HCT116 (cell line): ENCODE results near the gene RASGEF1B. TPM values are rescaled to one million over a fixed set of nuclear protein-coding genes. Genes with fewer than 3 reads are reported as not detected.

Experiments
- ATAC-seq: fragments of 200-7000 bp; cut with Tn5 transposase; 2 replicates; pipeline ENCODE4 v1.9.1; 2020; ENCODE audit warnings: mild to moderate bottlenecking, moderate library complexity
- BruUV-seq: library from RNA; stranded (reverse); fragments of 400-500 nt; replicated peaks from 2 replicates; lab custom pipeline; 2021; lab: Mats Ljungman, UMichigan
- CTCF ChIA-PET: fragments of 300-600 bp; sonication (Branson Sonifier 250); formaldehyde crosslinking; loops from one replicate; lab custom pipeline; 2021; ENCODE audit warnings: antibody characterized with exemption; lab: Charles Lee
- POLR2A ChIA-PET: fragments of 300-600, 350-600 bp; sonication (Branson Sonifier 250); formaldehyde crosslinking; loops from one replicate; lab custom pipeline; 2021; ENCODE audit warnings: antibody characterized with exemption; lab: Charles Lee
- RAD21 ChIA-PET, 2 experiments: fragments of 300-600 bp; sonication (Branson Sonifier 250); formaldehyde crosslinking; loops; one replicate each; lab custom pipeline; 2023; ENCODE audit warnings: low total read pairs in 2 of 2; ENCODE audit not compliant: uncharacterized antibody in 2 of 2, unreplicated experiment in 2 of 2, low non-redundant PET in 1 of 2; lab: Charles Lee
- DNase-seq: peaks from one replicate; pipeline ENCODE4 v3.0.0-alpha.2; 2010; ENCODE audit warnings: low read depth, low spot score
- H2AFZ ChIP-seq: fragments of 200-600 bp; shearing (Covaris generic), sonication (generic); 2 replicates; pipeline ENCODE4 v1.6.1; 2017; ENCODE audit warnings: low read depth, mixed run types, mixed read lengths, antibody characterized with exemption, low read length; ENCODE audit not compliant: poor library complexity, severe bottlenecking
- H3K27ac ChIP-seq: 2 replicates; pipeline ENCODE4 v1.5.1; 2012; ENCODE audit warnings: low read depth, low read length
- H3K27me3 ChIP-seq: fragments of 200-600 bp; sonication (generic); 2 replicates; pipeline ENCODE4 v1.6.1; 2016; ENCODE audit warnings: mixed run types, low read length, mixed read lengths; ENCODE audit not compliant: insufficient read depth
- H3K36me3 ChIP-seq, 2 experiments: fragments of 200-500 bp in 1 of 2; fragments of 200-600 bp in 1 of 2; sonication (Bioruptor generic) in 1 of 2; sonication (generic) in 1 of 2; 2 replicates each; pipeline versions ENCODE4 v1.5.1 to v1.6.1; 2014 to 2016; ENCODE audit warnings: low read length in 2 of 2, inconsistent platforms in 1 of 2, mixed read lengths in 1 of 2, mixed run types in 1 of 2; ENCODE audit not compliant: insufficient read depth in 2 of 2, control insufficient read depth in 1 of 2
- H3K4me1 ChIP-seq, 2 experiments: fragments of 200-600 bp in 1 of 2; sonication (generic) in 1 of 2; 2 replicates each; pipeline versions ENCODE4 v1.5.1 to v1.6.1; 2012 to 2017; ENCODE audit warnings: low read length in 2 of 2, inconsistent platforms in 1 of 2, mild to moderate bottlenecking in 1 of 2, mixed read lengths in 1 of 2, mixed run types in 1 of 2, moderate library complexity in 1 of 2; ENCODE audit not compliant: insufficient read depth in 2 of 2, control insufficient read depth in 1 of 2
- H3K4me2 ChIP-seq: fragments of 200-600 bp; sonication (generic); 2 replicates; pipeline ENCODE4 v1.6.1; 2017; ENCODE audit warnings: mixed run types, low read length, mixed read lengths
- H3K4me3 ChIP-seq, 2 experiments: fragments of 200-600 bp in 1 of 2; sonication (generic) in 1 of 2; replicated peaks in 1 of 2; 2 replicates each; pipeline ENCODE4 v1.5.1; 2011 to 2016; ENCODE audit warnings: low read length in 2 of 2, control low read depth in 1 of 2, low read depth in 1 of 2, mild to moderate bottlenecking in 1 of 2, mixed read lengths in 1 of 2, mixed run types in 1 of 2
- H3K79me2 ChIP-seq: fragments of 200-600 bp; sonication (generic); 2 replicates; pipeline ENCODE4 v1.6.1; 2017; ENCODE audit warnings: mild to moderate bottlenecking, mixed run types, low read length, moderate library complexity, mixed read lengths; ENCODE audit not compliant: insufficient read depth
- H3K9ac ChIP-seq: fragments of 200-600 bp; sonication (generic); 2 replicates; pipeline ENCODE4 v1.6.1; 2016; ENCODE audit warnings: low read length, mixed read lengths
- H3K9me2 ChIP-seq: fragments of 200-600 bp; sonication (generic), shearing (Covaris generic); 2 replicates; pipeline ENCODE4 v1.6.1; 2017; ENCODE audit warnings: mixed run types, mild to moderate bottlenecking, moderate library complexity; ENCODE audit not compliant: insufficient read depth
- H3K9me3 ChIP-seq, 2 experiments: fragments of 200-500 bp in 1 of 2; fragments of 200-600 bp in 1 of 2; sonication (Bioruptor generic) in 1 of 2; sonication (generic) in 1 of 2; 2 replicates each; pipeline ENCODE4 v1.6.1; 2014 to 2017; ENCODE audit warnings: low read length in 2 of 2, mixed read lengths in 2 of 2, inconsistent platforms in 1 of 2, low read depth in 1 of 2, mild to moderate bottlenecking in 1 of 2, mixed run types in 1 of 2, moderate library complexity in 1 of 2; ENCODE audit not compliant: control insufficient read depth in 1 of 2, insufficient read depth in 1 of 2
- H4K20me1 ChIP-seq: fragments of 200-600 bp; sonication (generic), shearing (Covaris generic); 2 replicates; pipeline ENCODE4 v1.6.1; 2017; ENCODE audit warnings: mixed run types, mild to moderate bottlenecking, moderate library complexity; ENCODE audit not compliant: insufficient read depth
- ATF3 ChIP-seq: IDR thresholded peaks from 2 replicates; pipeline ENCODE4 v1.6.1; 2012
- CBX3 ChIP-seq: IDR thresholded peaks from 2 replicates; pipeline ENCODE4 v1.6.1; 2012; ENCODE audit warnings: low read depth
- CTCF ChIP-seq, 3 experiments: fragments of 200-600 bp in 1 of 3; sonication (generic) in 1 of 3; IDR thresholded peaks in 2 of 3; conservative IDR thresholded peaks in 1 of 3; 2 replicates each; pipeline ENCODE4 v1.5.1; 2012 to 2017; ENCODE audit warnings: low read depth in 2 of 3, low read length in 2 of 3, antibody characterized with exemption in 1 of 3, borderline replicate concordance in 1 of 3, control low read depth in 1 of 3, mild to moderate bottlenecking in 1 of 3, mixed read lengths in 1 of 3, mixed run types in 1 of 3, moderate library complexity in 1 of 3; ENCODE audit not compliant: insufficient read depth in 1 of 3
- EGR1 ChIP-seq: IDR thresholded peaks from 2 replicates; pipeline ENCODE4 v1.6.1; 2012; ENCODE audit warnings: low read depth
- MAX ChIP-seq: IDR thresholded peaks from 2 replicates; pipeline ENCODE4 v1.6.1; 2012
- POLR2AphosphoS5 ChIP-seq: IDR thresholded peaks from 2 replicates; pipeline ENCODE4 v1.6.1; 2011; ENCODE audit warnings: mild to moderate bottlenecking, low read depth, low read length, moderate library complexity
- RAD21 ChIP-seq: IDR thresholded peaks from 2 replicates; pipeline ENCODE4 v1.6.1; 2012; ENCODE audit warnings: low read depth, mild to moderate bottlenecking
- REST ChIP-seq: IDR thresholded peaks from 2 replicates; pipeline ENCODE4 v1.6.1; 2012; ENCODE audit warnings: low read depth
- SP1 ChIP-seq: IDR thresholded peaks from 2 replicates; pipeline ENCODE4 v1.6.1; 2012; ENCODE audit warnings: low read depth
- SRF ChIP-seq: IDR thresholded peaks from 2 replicates; pipeline ENCODE4 v1.6.1; 2012; ENCODE audit warnings: low read depth
- ZBTB33 ChIP-seq: IDR thresholded peaks from 2 replicates; pipeline ENCODE4 v1.6.1; 2011; ENCODE audit warnings: mild to moderate bottlenecking, low read length, moderate library complexity; ENCODE audit not compliant: insufficient replicate concordance; ENCODE audit errors: extremely low read depth
- intact Hi-C: fragments of 100-400 bp; cut with micrococcal nuclease; formaldehyde crosslinking; loops from 2 replicates; pipeline ENCODE4 v1.10.0; 2022
- total RNA-seq: library from RNA; stranded (reverse); gene quantifications from one replicate; pipeline ENCODE4 v1.2.1, GENCODE V29; 2021; ENCODE audit not compliant: unreplicated experiment

Gene RASGEF1B
- total RNA-seq, 1 experiment from 2014 or later: 0.25 TPM

GRCh38 chr4:81467672-81467964, 4.1 kb downstream of the RASGEF1B start (continued):
- TF ChIP-seq CTCF (IDR thresholded peaks at IDR 0.05 in 2 of 3, conservative IDR thresholded peaks at IDR 0.05 in 1 of 3; ENCODE audit: borderline replicate concordance in 1 of 3, insufficient read depth in 1 of 3, low read depth in 2 of 3, low read length in 2 of 3) (no peak), REST (no peak), CBX3 (no peak)

- DNase-seq (peak; percentile 45), ATAC-seq (no peak)
- Histone ChIP-seq H3K4me1 (peaks cover 0 to 13% of the 10 kb centered on the region in 2 experiments; a peak in 2 of 4 replicates), H3K9ac (no peak overlapping the region), H3K4me3 (no peak overlapping the region), H3K36me3 (no peaks in the 10 kb centered on the region), H3K27me3 (peaks cover 45% of the 10 kb centered on the region), H2AFZ (no peak overlapping the region), H3K9me2 (no peaks in the 10 kb centered on the region), H3K4me2 (no peak overlapping the region), H3K27ac (no peak overlapping the region), H3K79me2 (no peaks in the 10 kb centered on the region), H3K9me3 (no peaks in the 10 kb centered on the region), H4K20me1 (no peaks in the 10 kb centered on the region; the same call in 1 of the 2 replicates)
- intact Hi-C loops: loop anchor here (1.0 to 10.0 kb wide), 5 partner anchors 377 to 888 kb away; no protein-coding TSS in a partner anchor
- BruUV-seq: no TSS peak
- ChIA-PET CTCF (interaction anchor here (0.6 to 2.9 kb wide), 19 partner anchors 8 to 893 kb away, joined by 3 to 31 read pairs (median 3); no protein-coding TSS in a partner anchor), POLR2A (interaction anchor here (0.7 kb wide), 1 partner anchor 378 kb away, joined by 4 read pairs; no protein-coding TSS in a partner anchor), RAD21 (interaction anchor here (0.6 to 1.5 kb wide), 4 partner anchors 221 to 801 kb away, joined by 3 to 6 read pairs (median 4); no protein-coding TSS in a partner anchor)
- TF ChIP-seq ZBTB33 (no peak), SP1 (no peak), EGR1 (no peak), ATF3 (no peak), CTCF (IDR thresholded peaks at IDR 0.05 in 2 of 3, conservative IDR thresholded peaks at IDR 0.05 in 1 of 3; ENCODE audit: borderline replicate concordance in 1 of 3, insufficient read depth in 1 of 3, low read depth in 2 of 3, low read length in 2 of 3) (peak; percentile 74 to 95 (median 84)), POLR2AphosphoS5 (no peak), MAX (no peak), RAD21 (peak; percentile 84), SRF (no peak)
Measured at GRCh38 chr4:81466841-81467671, 4.7 kb downstream of the RASGEF1B start.
